Endothelial cell of umbilical vein (primary cell): Measurements from ENCODE around the gene CCHCR1. TPM values are rescaled to one million over a fixed set of nuclear protein-coding genes. Genes with fewer than 3 reads are reported as not detected.
A peak's percentile ranks its signal among the peaks of the same experiment; 100 is the strongest.

Experiments used
- BruUV-seq: library from RNA; stranded (reverse); fragments of 400-500 nt; replicated peaks from 2 replicates; lab custom pipeline; 2021; lab: Mats Ljungman, UMichigan
- CTCF ChIA-PET: fragments of 300-600, 350-600 bp; sonication (Branson Sonifier 250); formaldehyde crosslinking; loops from one replicate; lab custom pipeline; 2021; ENCODE audit warnings: antibody characterized with exemption, inconsistent platforms; lab: Charles Lee
- POLR2A ChIA-PET: fragments of 300-600, 350-600 bp; sonication (Branson Sonifier 250); formaldehyde crosslinking; loops from one replicate; lab custom pipeline; 2021; ENCODE audit warnings: antibody characterized with exemption, inconsistent platforms; lab: Charles Lee
- DNase-seq: peaks from one replicate; pipeline ENCODE4 v3.0.0-alpha.2; 2011; ENCODE audit warnings: low read depth, low spot score
- FAIRE-seq: peaks from 2 replicates; lab custom pipeline; 2011; peaks lifted over from hg19 to GRCh38; lab: Jason Lieb, UNC
- H2AFZ ChIP-seq: 2 replicates; pipeline ENCODE4 v1.6.0; 2012; ENCODE audit warnings: low read depth, low read length, control low read depth, inconsistent platforms
- H3K27ac ChIP-seq: 2 replicates; pipeline ENCODE4 v1.5.1; 2011; ENCODE audit warnings: low read depth, mild to moderate bottlenecking, control low read depth, low read length, moderate library complexity; ENCODE audit not compliant: insufficient read depth
- H3K27me3 ChIP-seq, 2 experiments: 2 replicates each; pipeline versions ENCODE4 v1.6.0 to v1.6.1; 2011; ENCODE audit warnings: low read length in 2 of 2, mixed read lengths in 1 of 2; ENCODE audit not compliant: control insufficient read depth in 2 of 2, insufficient read depth in 2 of 2
- H3K36me3 ChIP-seq, 2 experiments: 2 replicates in 1 of 2; 3 replicates in 1 of 2; pipeline ENCODE4 v1.5.1; 2011; ENCODE audit warnings: low read length in 2 of 2, mild to moderate bottlenecking in 1 of 2, moderate library complexity in 1 of 2; ENCODE audit not compliant: control insufficient read depth in 2 of 2, insufficient read depth in 2 of 2; ENCODE audit errors: extremely low read depth in 1 of 2
- H3K4me1 ChIP-seq: 3 replicates; pipeline ENCODE4 v1.5.1; 2011; ENCODE audit warnings: mild to moderate bottlenecking, low read length; ENCODE audit not compliant: control insufficient read depth, insufficient read depth; ENCODE audit errors: extremely low read depth
- H3K4me2 ChIP-seq: 2 replicates; pipeline ENCODE4 v1.6.1; 2011; ENCODE audit warnings: low read length, control low read depth, mixed read lengths; ENCODE audit not compliant: insufficient read depth
- H3K4me3 ChIP-seq, 3 experiments: fragments of 200-600 bp in 1 of 3; sonication (generic), shearing (Covaris generic) in 1 of 3; replicated peaks in 1 of 3; 2 replicates each; pipeline ENCODE4 v1.5.1; 2011 to 2016; ENCODE audit warnings: control low read depth in 3 of 3, low read length in 3 of 3, mild to moderate bottlenecking in 2 of 3, inconsistent platforms in 1 of 3, low read depth in 1 of 3, moderate library complexity in 1 of 3; ENCODE audit not compliant: insufficient read depth in 1 of 3
- H3K79me2 ChIP-seq: 2 replicates; pipeline ENCODE4 v1.6.0; 2012; ENCODE audit warnings: low read length, inconsistent platforms; ENCODE audit not compliant: control insufficient read depth, insufficient read depth
- H3K9ac ChIP-seq: replicated peaks from 2 replicates; pipeline ENCODE3; 2011; ENCODE audit warnings: low read length, control low read depth; ENCODE audit not compliant: insufficient read depth; ENCODE audit errors: extremely low read depth
- H3K9me1 ChIP-seq: replicated peaks from 3 replicates; pipeline ENCODE4 v1.6.0; 2011; ENCODE audit warnings: mild to moderate bottlenecking, low read length; ENCODE audit not compliant: control insufficient read depth, insufficient read depth; ENCODE audit errors: extremely low read depth
- H3K9me3 ChIP-seq: replicated peaks from 2 replicates; pipeline ENCODE4 v1.5.1; 2012; ENCODE audit warnings: low read length, inconsistent platforms; ENCODE audit not compliant: control insufficient read depth, insufficient read depth
- H4K20me1 ChIP-seq: replicated peaks from 2 replicates; pipeline ENCODE3; 2011; ENCODE audit warnings: mild to moderate bottlenecking, low read length; ENCODE audit not compliant: control insufficient read depth, insufficient read depth; ENCODE audit errors: extremely low read depth
- EZH2 ChIP-seq: IDR thresholded peaks from 2 replicates; pipeline ENCODE4 v1.6.1; 2012; ENCODE audit warnings: borderline replicate concordance, low read depth, mild to moderate bottlenecking, moderate library complexity, low read length, inconsistent platforms; ENCODE audit not compliant: severe bottlenecking
- FOS ChIP-seq: IDR thresholded peaks from 2 replicates; pipeline ENCODE4 v1.6.1; 2011; ENCODE audit warnings: mild to moderate bottlenecking, low read length, moderate library complexity, borderline replicate concordance; ENCODE audit not compliant: insufficient read depth
- GATA2 ChIP-seq: IDR thresholded peaks from 2 replicates; pipeline ENCODE4 v1.7.0; 2011; ENCODE audit warnings: low read depth, mild to moderate bottlenecking, moderate library complexity, mixed read lengths, low read length; ENCODE audit not compliant: insufficient read length, insufficient read depth
- JUN ChIP-seq: IDR thresholded peaks from 2 replicates; pipeline ENCODE4 v1.6.1; 2011; ENCODE audit warnings: borderline replicate concordance, low read depth; ENCODE audit not compliant: insufficient read length, insufficient read depth
- MYC ChIP-seq: IDR thresholded peaks from one replicate; pipeline ENCODE4 v1.6.1; 2011; ENCODE audit warnings: mild to moderate bottlenecking, low read depth, low read length
- POLR2A ChIP-seq: IDR thresholded peaks from 2 replicates; pipeline ENCODE4 v1.6.1; 2012; ENCODE audit warnings: low read depth, mild to moderate bottlenecking, control low read depth, low read length
- POLR2AphosphoS5 ChIP-seq: IDR thresholded peaks from 2 replicates; pipeline ENCODE4 v1.6.1; 2012; ENCODE audit warnings: low read depth, mild to moderate bottlenecking, control low read depth, low read length, moderate library complexity; ENCODE audit not compliant: insufficient read depth
- dilution Hi-C: fragments of 300-500 bp; cut with MboI; formaldehyde crosslinking; loops from one replicate; pipeline ENCODE4 v1.15.0; 2019; ENCODE audit warnings: low sequenced_read_pairs; ENCODE audit not compliant: extremely low pct_ligation_motif_present
- intact Hi-C: fragments of 100-400 bp; cut with micrococcal nuclease; formaldehyde crosslinking; loops from one replicate; pipeline ENCODE4 v1.10.0; 2022
- polyA plus RNA-seq, 4 experiments: library from polyadenylated mRNA; depleted of rRNA in 3 of 4; stranded (reverse) in 3 of 4; unstranded in 1 of 4; fragments of >200 nt; gene quantifications; 2 replicates each; pipeline versions ENCODE4 v1.2.1 to v1.2.3, GENCODE V29; 2011 to 2012; ENCODE audit warnings: missing spikeins in 1 of 4
- total RNA-seq: library from RNA; stranded (reverse); gene quantifications from 2 replicates; pipeline ENCODE4 v1.2.3, GENCODE V29; 2021
- TF ChIP-seq, protein P1 (sequence below), 2 donors: IDR thresholded peaks; 1 replicate in 1 of 2; 2 replicates in 1 of 2; pipeline ENCODE4 v1.5.1; 2011; ENCODE audit warnings: low read length in 2 of 2, mild to moderate bottlenecking in 2 of 2, moderate library complexity in 2 of 2, control low read depth in 1 of 2, inconsistent platforms in 1 of 2, low read depth in 1 of 2; ENCODE audit not compliant: insufficient read depth in 1 of 2; ENCODE audit errors: extremely low read depth in 1 of 2
- TF ChIP-seq, protein P2 (sequence below): IDR thresholded peaks from 2 replicates; pipeline ENCODE4 v1.6.1; 2011; ENCODE audit not compliant: insufficient read depth, insufficient read length

Gene CCHCR1
- total and polyA plus RNA-seq, 2 donors (not counting 3 experiments of a cell fraction or from before 2014, with no cell fraction given), result 12.8 to 23.2 TPM

DNA sequence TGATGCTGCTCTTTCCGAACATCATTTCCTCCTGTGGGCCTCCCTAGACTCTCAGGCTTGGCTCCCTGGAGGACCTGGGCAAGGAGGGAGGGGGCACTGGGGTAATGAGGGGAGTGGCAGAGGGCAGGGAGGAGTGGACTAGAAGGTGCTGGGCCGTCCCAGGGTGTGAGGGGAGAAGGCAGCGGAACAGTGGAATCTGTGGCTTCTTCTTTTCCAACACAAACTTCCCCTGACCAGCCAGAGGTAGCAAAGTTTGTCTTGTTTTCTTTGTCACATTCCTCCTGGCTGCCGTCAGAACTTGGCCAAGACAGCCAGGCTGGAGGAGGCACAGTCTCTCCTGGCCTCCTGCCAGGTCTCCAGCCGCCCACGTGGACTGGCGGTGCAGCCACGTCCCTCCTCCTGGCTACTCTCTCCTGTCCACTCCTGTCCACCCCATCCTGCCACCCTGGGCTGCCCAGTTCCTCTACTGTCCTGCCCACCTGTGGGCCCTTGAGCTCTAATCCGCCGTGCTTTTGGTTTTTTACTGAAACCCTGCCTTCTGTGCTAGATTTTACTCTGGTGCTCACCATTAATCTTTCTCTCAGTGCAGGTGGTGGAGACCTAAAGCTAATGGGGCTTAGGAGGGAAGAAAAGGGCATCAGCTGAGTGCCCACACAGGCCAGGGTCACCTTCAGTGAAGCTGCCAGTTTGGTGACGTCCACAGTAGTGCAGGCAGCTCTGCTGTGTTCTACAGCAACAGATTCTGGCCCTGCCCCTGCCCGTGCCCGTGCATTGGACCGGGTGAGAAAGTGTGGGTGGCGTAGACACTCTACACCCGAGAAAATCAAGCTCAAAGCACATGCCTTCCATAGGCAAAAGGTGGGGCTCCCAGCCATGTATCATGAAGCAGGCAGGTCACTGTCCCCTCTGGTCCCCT lies 34.6 kb downstream of the CCHCR1 start:
- FAIRE-seq, result peak; percentile 96
- H3K27ac ChIP-seq, result peak overlapping the region; percentile 90
- peak; percentile 89 for TF ChIP-seq MYC
- no peak for TF ChIP-seq GATA2
- TF ChIP-seq POLR2AphosphoS5, result peak; percentile 74
- peak; percentile 53 for TF ChIP-seq JUN
- no peak for TF ChIP-seq EZH2
- TF ChIP-seq FOS, result no peak
- TF ChIP-seq, protein P1, sequence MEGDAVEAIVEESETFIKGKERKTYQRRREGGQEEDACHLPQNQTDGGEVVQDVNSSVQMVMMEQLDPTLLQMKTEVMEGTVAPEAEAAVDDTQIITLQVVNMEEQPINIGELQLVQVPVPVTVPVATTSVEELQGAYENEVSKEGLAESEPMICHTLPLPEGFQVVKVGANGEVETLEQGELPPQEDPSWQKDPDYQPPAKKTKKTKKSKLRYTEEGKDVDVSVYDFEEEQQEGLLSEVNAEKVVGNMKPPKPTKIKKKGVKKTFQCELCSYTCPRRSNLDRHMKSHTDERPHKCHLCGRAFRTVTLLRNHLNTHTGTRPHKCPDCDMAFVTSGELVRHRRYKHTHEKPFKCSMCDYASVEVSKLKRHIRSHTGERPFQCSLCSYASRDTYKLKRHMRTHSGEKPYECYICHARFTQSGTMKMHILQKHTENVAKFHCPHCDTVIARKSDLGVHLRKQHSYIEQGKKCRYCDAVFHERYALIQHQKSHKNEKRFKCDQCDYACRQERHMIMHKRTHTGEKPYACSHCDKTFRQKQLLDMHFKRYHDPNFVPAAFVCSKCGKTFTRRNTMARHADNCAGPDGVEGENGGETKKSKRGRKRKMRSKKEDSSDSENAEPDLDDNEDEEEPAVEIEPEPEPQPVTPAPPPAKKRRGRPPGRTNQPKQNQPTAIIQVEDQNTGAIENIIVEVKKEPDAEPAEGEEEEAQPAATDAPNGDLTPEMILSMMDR (IDR thresholded peaks at IDR 0.05; ENCODE audit: extremely low read depth in 1 of 2, insufficient read depth in 1 of 2, low read depth in 1 of 2, low read length in 2 of 2), result no peak
- TF ChIP-seq POLR2A, result no peak
- TF ChIP-seq, protein P2, sequence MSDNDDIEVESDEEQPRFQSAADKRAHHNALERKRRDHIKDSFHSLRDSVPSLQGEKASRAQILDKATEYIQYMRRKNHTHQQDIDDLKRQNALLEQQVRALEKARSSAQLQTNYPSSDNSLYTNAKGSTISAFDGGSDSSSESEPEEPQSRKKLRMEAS, result peak; percentile 86
- no peaks in the 10 kb centered on the region for H3K27me3 ChIP-seq
- H3K4me1 ChIP-seq, result peaks cover 36% of the 10 kb centered on the region
- peak overlapping the region; percentile 46 for H3K4me2 ChIP-seq
- DNase-seq, result peak; percentile 91
- peak overlapping the region; percentile 64 for H3K9ac ChIP-seq
- H3K9me3 ChIP-seq, result no peaks in the 10 kb centered on the region
- dilution Hi-C loops (no loop called here), intact Hi-C loops (loop anchor here (1.0 to 2.0 kb wide), 2 partner anchors 26 to 35 kb away; partner anchors contain the start of gene TCF19)
- H4K20me1 ChIP-seq, result no peaks in the 10 kb centered on the region
- POLR2A ChIA-PET, result no interaction called here
- H2AFZ ChIP-seq, result peak overlapping the region; percentile 89
- H3K9me1 ChIP-seq, result no peaks in the 10 kb centered on the region
- BruUV-seq, result no TSS peak
- no peak overlapping the region for H3K4me3 ChIP-seq
- H3K36me3 ChIP-seq, result no peaks in the 10 kb centered on the region
- no peaks in the 10 kb centered on the region for H3K79me2 ChIP-seq
- CTCF ChIA-PET, result interaction anchor here (0.5 to 10.6 kb wide), 3 partner anchors 7 to 36 kb away, joined by 3 to 71 read pairs (median 4); partner anchors contain the start of gene PSORS1C1
